DMS53 treated with DMSO at 0.1 percent for 48 hours (cell line): Measurements from ENCODE around the gene NEDD4L.

ENCODE experiments used
- DNase-seq: peaks from one replicate; lab custom pipeline; 2025; ENCODE audit not compliant: unreplicated experiment; lab: John Stamatoyannopoulos, UW

Gene NEDD4L

DNA sequence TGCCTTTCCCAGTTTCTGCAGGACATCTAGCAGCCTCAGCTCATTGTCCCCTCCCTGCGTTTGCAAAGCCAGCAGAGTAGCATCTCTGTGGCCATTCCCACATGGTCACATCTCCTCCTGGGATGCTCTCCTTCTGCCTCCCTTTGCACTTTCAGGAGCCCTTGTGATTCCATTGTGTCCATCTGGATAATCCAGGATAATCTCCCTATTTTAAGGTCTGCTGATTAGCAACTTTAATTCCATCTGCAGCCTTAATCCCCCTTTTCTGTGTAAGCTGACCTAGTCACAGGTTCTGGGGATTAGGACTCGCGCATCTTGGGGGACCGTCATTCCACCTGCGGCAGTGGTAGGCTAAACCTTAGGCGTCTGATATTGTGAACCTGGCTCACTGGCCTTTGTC, 70.7 kb downstream of the NEDD4L start:
- no peak for DNase-seq

DNA sequence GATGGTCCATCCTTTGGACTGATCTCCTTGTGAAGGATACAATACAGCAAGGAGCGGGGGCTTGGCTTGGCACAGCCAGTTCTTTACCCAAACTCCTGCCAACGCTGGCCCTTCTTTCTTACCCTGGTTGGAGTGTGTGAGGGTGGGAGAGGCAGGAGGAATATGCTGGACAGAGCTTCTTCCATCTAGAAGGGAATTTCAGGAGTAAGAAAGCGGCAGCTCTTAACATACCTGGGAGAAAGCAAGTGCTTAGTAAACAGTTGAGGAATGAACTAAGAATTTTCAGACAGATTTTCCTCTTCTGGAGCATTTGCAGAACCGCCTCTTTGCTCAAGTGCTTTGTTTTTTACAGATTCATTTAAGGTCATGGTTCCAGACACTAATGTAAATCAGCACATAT, 72.8 kb downstream of the NEDD4L start:
- no peak for DNase-seq

DNA sequence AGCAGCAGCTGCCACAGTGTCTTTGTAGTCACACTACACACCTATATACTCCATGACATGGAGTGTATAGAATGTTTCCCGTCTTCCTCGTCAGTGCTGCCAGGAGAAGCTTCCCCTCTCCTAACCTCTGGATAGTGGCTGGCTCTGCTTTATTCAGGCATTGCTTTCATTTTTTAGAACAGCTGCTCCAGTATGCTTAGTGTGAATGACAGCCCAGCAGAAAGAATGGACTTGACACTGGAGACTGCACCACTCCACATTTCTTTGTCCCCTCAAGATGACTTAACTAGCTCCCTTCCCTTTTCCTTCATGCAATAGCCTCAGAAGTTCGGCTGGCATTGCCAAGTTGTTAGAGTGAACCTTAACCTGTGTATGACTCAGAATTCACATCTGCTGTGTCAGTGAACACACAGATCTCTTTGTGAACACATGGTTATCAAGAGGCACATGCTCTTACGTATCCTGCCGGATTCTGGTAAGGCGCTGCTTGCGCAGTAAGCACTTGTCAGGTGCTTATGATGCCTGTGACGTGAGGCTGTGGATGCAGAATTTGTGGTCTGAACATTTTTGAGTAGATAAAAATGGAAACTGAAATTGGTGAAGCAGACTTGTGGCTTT, 73.9 kb downstream of the NEDD4L start:
- peak; percentile 99 for DNase-seq

DNA sequence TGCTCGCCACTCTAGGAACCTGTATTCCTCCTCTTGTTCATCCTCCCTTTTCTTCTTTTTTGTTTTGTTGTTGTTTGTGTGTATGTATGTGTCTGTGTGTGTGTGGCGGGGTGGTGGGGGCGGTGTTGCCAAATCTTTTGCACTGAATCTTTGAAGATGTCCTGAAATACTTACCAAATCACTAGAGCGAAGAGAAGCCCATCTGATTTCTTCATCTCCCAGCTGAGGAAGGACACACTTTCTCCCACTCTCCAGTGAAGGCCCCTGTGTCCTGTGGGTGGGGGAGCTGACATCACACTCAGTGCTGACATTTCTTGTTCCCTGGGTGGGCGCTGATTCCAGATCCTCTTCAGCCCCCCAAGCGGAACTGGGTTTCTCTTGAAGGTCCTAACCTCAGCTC, 74.5 kb downstream of the NEDD4L start:
- DNase-seq, result no peak

DNA sequence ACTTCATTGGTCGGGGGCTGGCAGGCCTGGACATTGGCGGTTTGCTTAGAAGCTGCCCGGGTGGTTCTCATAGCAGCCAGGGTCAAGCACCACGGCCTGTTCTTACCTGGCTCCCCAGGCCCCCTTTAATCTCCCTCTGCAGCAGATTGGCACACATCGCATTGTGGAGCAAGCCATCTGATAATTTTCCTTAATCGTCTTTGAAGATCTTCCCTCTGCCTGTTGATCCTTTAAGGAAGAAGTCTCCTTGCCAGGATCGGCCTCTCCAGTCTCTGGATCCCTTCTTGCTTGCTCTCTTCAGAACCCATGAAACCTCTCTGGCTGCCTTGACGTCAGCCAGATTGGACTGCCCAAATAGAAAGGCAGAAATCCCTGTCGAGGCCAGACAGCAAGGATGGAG, 75.8 kb downstream of the NEDD4L start:
- DNase-seq, result no peak

DNA sequence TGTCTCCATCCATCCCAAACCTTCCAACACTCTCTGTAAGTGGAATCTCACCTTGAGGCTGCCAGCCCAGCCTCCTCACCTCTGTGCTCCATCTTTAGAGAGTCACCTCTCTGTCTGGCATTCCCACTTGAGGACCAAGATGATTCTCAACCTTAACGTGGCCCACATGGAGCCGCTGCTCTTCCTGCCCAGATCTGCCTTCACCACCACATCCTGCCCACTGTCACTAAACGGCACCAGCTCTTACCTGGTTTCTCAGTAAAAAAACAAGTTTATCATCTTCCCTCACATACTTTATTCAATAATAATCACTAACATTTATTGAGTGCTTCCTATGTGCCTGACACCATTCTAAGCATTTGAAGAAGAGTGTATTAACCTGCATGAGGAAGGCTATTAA, 80.4 kb downstream of the NEDD4L start:
- no peak for DNase-seq

DNA sequence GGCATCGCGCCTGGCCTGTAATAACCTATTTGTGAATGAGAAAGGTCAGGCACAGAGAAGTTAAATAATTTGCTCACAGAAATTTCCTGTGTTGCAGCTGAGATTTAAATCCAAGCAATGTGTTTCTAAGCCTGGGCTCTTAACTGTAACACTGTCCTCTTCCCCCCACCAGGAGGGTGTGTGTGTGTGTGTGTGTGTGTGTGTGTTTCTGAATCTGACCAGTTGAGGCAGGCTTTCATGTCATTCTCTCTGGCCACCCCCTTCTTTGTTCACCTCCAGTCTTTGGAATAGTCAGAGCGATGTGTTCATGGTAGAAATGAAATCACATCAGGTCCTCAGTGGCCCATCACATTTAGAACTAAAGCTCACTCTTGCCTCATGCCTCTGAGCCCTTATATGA, 81.2 kb downstream of the NEDD4L start:
- DNase-seq, result no peak

DNA sequence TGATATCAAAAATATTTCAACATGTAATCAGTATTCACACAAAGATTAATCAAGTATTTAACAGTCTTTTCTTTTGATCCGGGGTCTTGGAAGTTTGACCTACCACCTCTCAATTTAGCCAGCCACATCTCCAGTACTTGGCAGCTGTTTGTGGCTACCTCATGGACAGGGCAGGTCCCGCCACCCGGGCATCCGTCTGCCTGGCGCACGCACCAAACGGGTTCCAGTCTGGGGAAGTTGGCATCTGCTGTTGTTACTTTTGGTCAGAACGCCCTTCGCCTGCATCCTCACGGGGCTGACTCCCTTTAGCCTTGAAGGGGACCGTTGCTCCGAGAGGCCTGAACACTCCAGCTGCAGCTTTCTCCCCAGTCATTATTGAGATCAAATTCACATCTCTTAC, 81.7 kb downstream of the NEDD4L start:
- DNase-seq, result no peak

DNA sequence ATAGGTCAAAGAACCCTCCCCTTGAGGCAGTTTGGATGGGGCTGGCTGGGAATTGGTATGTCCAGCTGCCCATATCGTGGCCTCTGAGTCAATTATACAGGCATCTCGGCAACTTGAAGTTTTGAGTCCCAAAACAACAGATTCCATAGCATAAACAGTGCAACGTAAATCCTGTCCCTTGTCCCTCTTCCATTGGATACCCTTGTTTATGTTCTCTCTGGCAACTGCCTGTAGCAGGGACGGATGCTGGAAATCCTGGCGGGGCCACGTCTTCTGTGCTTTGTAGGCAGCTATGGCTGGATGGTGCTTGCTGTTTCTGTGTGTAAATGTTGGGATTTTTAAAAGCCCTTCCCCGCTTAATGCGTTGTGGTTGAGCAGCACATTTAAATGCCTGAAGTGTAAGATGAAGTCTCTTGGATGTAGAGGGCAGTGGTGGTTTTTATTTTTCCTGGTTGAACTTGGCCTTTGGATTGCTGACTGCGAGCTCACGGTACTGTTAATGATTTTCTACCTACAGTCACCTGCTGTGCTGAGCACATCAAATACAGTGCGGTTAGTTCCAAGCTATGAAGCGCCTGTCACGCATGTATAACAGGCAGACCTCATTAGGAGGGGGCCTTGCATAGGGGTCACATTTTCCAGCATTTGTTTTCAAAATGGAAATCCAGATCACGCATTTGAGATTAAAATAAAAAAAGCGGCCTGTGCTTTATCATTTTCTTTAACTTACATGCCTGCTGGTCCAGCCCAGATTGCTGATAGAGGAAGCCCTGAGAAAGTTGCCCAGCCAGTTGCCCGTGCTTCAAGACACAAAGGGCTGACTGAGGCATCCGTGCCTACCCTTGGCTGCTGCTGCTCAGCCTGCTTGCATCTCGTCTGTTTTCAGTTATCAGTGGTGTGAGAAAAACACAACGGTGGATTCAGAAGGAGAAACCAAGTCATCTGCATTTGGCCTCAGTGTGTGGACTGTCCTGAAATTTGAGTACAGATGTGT, 84.7 kb downstream of the NEDD4L start:
- peak; percentile 69 for DNase-seq

DNA sequence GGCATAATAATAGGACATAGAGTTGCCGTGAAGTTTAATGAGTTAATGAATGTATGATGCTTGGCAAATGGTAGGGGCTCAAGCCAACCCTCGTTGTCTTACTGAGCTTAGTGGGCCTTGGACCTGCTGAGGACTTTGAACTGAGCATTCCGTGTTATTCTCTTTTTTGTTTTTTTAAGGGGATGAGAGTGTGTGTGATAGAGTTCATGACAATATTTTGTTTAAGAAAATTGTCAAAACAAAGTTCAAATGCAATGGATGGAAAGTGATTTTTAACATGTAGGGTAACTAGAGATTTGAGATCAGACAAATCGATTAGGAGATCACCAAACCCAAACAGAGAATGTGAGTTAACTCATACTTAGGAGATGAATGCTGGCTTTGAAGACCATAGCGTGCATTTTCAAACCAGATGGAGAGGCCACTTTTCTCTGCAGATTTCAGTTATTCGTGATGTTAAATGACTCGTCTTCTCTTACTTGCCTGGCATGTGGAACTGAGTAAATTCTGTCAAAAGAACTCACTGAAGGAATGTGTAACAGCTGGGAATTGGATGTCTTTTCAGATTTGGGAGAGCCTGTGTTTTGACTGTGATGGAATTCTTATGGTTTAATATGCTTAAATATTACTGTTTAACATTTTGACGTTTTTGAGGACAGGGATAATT, 88.7 kb downstream of the NEDD4L start:
- no peak for DNase-seq

DNA sequence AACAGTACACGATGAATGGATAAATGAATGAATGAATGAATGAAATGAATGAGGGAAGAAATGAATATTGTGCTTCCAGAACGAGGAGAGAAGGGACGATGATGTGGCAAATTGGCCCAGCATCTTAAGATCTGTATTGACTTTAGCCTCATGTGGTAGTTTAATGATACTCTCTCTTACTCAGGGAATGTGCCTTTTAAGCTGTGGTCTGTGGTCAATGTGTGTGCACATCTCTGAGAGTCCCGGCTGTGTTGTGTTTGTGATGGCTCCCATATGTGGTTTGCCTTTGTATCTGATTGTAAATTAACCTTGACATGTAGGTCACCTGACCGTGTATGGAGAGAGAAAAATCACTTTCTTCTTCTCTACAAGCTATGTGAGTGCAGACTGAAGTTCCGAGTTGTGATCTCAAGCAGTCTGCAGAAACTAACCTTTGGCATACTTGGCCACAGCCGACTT, 91.2 kb downstream of the NEDD4L start:
- no peak for DNase-seq

DNA sequence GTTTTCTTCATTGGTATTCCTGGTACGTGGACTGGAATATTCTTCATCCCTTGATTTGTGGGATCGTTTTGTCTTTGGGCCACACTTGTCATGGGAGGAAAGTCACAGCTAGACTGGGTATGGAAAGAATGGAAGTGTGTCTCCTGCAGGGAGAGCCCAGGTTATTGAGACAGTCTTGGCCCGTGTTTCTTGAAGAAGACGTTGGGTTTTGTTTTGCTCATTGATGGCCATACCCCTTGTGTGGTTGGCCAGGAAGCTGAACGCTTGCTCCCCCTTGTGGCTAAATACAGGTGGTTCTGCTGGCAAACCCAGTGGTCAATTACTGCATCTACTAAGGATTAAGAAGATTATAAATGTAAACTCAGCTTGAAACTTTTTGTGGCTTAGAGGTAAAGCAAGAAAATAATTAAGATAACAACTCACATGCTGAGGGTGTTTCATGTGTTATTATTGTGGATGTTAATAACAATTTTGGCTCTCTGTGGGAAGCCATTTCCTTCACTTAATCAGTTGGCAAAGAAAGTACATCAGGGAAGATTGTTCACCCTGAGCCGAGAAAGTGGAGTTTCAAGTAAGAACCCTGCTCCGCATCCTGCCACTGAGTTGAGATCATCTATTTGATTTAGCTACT, 91.8 kb downstream of the NEDD4L start:
- peak; percentile 80 for DNase-seq

DNA sequence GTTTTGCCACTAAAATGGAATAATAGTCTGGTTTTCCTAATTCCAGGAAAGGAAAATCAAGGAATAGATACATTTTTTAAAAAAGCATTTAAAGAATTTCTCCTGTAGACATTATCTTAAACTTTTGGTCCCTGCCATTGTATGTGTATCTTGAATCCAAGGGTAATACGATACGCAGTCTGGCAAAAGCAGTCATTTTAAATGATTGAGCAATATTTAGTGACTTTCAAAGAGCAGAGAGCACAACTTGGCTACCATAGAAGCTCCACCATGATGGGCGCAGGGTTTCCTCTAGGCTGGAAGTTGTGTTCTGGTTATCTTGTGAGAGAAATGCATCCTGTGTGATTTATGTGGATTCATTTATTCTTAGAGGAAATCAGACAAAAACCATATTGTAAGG, 92.9 kb downstream of the NEDD4L start:
- DNase-seq, result no peak

DNA sequence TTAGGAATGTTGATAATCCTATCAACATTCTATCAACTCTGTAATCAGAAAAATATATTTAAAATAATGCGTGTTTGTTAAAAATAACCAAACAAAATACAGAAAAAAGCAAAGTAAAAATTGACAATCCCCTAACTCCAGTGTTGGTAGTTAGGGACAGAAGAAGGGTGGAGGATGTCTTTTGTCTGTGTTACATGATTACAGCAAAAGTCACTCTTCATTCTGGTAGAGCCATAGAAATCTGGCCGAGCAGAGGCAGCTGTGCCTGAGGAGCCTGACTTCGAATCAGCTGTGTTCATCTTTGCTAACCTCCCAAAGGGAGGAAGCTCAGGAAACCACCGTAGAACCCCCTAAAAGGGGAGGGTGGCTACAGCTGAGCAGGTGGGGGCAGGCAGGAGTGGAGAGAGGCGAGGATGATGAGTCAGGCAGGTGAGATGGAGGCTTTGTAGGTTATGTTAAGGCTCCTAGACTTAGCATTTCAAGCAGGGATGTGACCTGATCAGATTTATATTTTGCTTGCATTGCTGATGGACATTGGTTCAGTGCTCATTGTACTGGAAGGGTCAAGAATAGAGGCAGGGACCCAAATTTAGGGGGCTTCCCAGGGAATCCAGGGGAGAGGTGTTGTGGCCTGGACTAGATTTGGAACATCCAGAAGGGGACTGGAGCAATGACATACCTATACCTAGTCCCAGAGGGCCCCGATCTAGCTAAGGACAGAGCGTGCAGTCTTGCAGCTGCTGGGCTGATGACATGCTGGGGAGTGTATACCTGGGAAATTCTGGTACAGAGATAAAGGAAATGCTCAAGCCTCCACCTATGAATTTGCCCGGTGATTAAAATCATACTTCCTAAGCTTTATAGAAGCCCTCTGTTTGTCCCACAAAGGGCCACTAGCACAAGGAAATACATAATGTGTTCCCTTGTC, 95.7 kb downstream of the NEDD4L start:
- DNase-seq, result no peak

DNA sequence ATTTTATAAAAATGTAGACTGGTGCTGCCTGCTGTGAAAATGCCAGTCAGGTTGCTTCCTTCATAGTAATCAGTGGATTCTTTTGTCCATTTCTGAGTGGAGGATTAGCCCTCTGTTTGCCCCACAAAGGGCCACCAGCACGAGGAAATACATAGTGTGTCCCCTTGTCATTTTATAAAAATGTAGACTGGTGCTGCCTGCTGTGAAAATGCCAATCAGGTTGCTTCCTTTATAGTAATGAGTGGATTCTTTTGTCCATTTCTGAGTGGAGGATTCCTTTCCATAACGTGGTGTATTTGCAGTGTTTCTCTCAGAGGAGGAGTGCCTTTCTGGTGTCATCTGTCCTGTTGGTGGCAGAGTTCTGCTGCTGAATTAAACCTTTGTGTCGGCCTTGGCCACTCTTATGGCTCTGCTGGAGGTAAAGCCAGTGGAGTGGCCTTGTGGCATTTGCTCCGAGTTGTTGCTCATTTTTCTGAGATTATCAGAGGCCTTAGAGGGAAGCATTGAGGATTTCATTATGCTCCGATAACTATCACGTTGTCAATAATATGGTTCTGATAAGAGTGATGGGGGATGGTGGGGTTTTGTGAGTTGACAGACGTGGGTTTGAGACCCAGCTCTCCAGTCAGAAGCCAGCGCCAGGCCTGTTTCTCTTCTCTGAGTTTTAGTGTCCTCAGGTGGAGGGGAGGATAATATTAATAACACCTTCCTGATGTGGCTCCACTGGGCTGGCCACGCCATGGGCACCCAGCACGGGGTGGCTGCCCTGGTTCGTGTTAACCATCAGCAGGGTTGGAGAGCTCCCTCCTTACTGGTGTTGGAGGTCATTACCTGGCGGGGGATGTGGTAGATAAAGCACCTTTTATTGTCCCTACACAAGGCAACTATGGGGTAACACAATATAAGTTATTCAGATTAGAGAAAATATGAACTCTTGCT, 96.6 kb downstream of the NEDD4L start:
- DNase-seq, result peak; percentile 18

DNA sequence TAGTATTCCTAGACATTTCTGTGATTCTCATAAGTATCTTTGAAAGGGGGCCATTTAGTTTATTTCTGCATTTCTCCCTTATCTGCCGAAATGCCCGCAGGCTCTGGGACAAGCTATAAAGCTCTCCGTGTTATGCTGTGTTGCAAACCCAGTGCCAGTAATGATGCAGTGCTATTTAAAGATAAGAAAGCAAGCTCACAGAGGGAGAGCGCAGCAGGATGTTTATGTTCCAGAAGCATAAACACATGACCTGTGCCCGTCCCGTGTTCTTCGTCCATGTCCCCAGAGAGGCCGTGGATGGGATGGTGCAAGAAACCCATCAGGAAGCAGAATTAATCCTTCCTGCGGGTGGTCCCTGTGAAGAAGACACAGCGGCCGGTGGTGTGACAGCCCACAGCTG, 99.4 kb downstream of the NEDD4L start:
- DNase-seq, result no peak

DNA sequence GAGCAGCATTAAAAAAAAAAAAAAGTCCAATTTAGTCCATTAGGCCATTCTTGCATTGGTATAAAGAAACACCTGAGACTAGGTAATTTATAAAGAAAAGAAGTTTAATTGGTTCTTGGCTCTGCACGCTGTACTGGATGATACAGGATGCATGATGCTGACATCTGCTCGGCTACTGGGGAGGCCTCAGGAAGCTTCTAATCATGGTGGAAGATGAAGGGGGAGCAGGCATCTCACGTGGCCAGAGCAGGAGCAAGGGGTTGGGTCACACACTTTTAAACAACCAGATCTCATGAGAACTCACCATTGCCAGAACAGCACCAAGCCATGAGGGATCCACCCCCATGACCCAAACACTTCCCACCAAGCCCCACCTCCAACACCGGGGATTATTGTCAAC, 100.1 kb downstream of the NEDD4L start:
- DNase-seq, result no peak

DNA sequence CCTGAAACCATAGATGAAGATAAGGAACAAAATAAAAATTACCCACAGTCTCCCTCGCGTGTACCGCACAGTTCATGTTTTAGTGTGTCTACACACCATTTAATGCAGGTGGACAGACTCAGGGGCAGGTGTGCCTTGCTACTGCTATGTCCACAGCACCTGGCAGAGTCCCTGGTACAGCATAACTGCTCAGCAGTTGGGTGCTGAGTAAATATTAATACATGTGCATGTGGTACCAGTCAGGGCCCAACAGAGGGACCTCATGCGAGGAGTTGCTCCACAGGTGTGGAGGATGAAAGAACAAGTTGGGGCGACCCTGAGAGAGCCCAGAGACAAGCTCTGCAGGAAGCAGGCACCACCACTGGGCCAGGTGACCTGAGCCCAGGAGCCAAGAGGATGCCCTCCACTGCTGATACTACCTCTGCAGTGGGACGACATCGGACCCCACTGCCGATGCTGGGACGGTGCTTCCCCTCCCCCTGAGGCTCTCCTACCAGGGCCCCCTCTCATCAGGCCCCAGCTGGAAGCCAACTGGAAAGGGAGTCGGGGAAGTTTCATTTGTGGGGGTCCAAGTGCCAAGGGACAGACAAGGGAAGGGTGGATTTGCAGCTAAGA, 100.8 kb downstream of the NEDD4L start:
- peak; percentile 72 for DNase-seq

DNA sequence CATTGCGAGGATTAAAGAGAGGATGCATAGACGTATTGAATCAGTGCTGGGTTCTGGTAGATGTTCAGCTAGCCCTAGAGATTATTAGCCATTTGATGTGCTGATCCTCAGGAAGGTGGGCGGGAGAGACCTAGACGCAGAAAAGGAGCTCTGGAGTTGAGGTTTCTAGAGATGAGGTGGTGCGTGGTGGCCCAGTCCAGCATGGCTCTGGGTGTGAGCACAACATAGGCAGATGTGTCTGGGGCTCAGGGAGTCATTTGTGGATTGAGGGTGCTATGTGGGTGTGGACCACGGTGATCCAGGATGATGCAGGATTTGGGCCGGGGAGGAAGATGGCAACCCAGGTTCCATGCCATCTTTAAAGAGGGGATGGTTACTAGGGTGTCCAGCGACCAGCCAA, 102.1 kb downstream of the NEDD4L start:
- DNase-seq, result no peak
